Activated naive CD8-positive, alpha-beta T cell treated with anti-CD3 and anti-CD28 coated beads, Interleukin-2, amount 10 ng/mL, durations not matched to agents 7 days and 5 days (primary cell): ENCODE data around the gene PTPRS. TPM values are rescaled to one million over a fixed set of nuclear protein-coding genes. Genes with fewer than 3 reads are reported as not detected.
A peak's percentile ranks its signal among the peaks of the same experiment; 100 is the strongest.
"Not testable (repeated sequence)": the region's sequence is repeated elsewhere in the genome, so short reads cannot be mapped to it uniquely, and the experiment has no call there.

Source experiments
- ATAC-seq: fragments of 150-1000 bp; cut with Tn5 transposase; one replicate; pipeline ENCODE4 v1.10.0; 2021; ENCODE audit warnings: low read depth, moderate library complexity
- POLR2A ChIA-PET: fragments of 350-600 bp; sonication (Branson Sonifier 250); formaldehyde crosslinking; loops from one replicate; lab custom pipeline; 2021; ENCODE audit warnings: antibody characterized with exemption; lab: Charles Lee
- DNase-seq: peaks from one replicate; pipeline ENCODE4 v3.0.0; 2021
- H3K27ac Mint-ChIP-seq: one replicate; pipeline ENCODE4 v1.8.0; 2022; ENCODE audit warnings: mild to moderate bottlenecking, mixed read lengths
- H3K27me3 Mint-ChIP-seq: one replicate; pipeline ENCODE4 v1.8.0; 2022; ENCODE audit warnings: mild to moderate bottlenecking, moderate library complexity, mixed read lengths
- H3K36me3 Mint-ChIP-seq: one replicate; pipeline ENCODE4 v1.8.0; 2021; ENCODE audit warnings: mild to moderate bottlenecking, mixed read lengths
- H3K4me1 Mint-ChIP-seq: one replicate; pipeline ENCODE4 v1.8.0; 2021; ENCODE audit warnings: mixed read lengths
- H3K4me3 Mint-ChIP-seq: one replicate; pipeline ENCODE4 v1.8.0; 2022; ENCODE audit warnings: mild to moderate bottlenecking, moderate library complexity, mixed read lengths
- H3K9me3 Mint-ChIP-seq: one replicate; pipeline ENCODE4 v1.8.0; 2021; ENCODE audit warnings: mixed read lengths
- total RNA-seq, 2 experiments: library from RNA; stranded (reverse); gene quantifications; one replicate each; pipeline ENCODE4 v1.2.3, GENCODE V29; 2021

Gene PTPRS
- total RNA-seq: under 1 TPM; 0.14 to 0.19 TPM

DNA sequence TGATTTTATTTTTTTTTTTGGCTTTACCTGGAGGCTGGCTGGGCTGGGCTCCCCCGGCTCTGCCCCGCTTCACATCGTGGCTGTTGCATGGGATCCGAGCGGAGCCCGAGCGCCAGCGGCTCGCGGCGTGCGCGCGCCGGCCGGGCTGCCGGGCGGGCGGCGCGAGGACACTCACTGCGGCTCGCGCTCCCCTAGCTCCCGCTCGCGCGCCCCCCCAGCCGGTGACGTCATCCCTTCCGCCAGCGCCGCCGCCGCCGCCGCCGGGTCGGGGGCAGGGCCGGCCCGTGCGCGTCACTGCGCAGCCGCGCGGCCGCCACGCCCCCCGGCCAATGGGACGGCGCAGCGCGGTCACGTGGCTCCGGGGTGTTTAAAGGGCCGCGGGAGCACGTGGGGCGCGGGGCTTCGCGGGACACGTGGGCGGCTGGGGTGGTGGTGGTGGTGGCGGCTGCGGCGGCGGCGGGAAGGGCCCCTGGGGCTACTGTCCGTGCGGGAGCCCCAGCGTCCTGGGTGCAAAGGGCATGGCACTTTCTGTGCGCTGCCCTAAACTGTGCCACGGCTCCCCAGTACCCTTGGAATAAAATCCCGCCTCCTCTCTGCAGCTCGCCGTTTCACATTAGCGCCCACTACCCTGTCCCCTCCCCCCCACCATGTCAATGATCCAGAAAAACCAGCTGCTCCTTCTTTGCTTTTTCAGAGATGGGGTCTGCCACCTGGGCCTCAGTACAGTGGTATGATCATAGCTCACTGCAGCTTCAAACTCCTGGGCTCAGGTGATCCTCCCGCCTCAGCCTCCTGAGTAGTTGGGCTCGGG lies at the start of gene PTPRS:
PTPRS (minus strand) TSS at position 176 of the 811 bp plus-strand sequence. CDS start 54,672 bp downstream, outside the sequence.
- no peaks in the 10 kb centered on the region for H3K9me3 Mint-ChIP-seq
- H3K27me3 Mint-ChIP-seq: peaks cover 50% of the 10 kb centered on the region
- ATAC-seq: peak; percentile 53
- H3K36me3 Mint-ChIP-seq: no peaks in the 10 kb centered on the region
- no peak within 1 kb of the TSS for H3K27ac Mint-ChIP-seq
- H3K4me1 Mint-ChIP-seq: peaks cover 12% of the 10 kb centered on the region
- POLR2A ChIA-PET: interaction anchor here (0.6 kb wide), 1 partner anchor 62 kb away, joined by 6 read pairs; no protein-coding TSS in a partner anchor
- peak; percentile 83 for DNase-seq
- peak within 1 kb of the TSS; percentile 61 for H3K4me3 Mint-ChIP-seq

DNA sequence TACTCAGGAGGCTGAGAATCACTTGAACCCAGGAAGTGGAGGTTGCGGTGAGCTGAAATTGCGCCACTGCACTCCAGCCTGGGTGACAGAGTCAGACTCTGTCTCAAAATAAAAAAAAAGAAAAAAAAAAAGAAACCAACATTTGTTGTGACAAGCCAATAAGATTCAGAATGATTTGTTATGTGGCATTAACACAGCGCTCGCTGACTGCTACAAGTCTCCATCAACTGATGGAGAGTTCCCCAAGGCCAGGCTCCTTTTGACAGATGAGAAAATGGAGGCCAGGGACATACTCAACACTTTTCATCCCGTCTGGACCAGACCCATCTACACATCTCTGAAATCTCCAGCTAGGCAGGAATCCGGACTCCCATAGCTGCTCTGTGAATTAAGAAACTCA lies 48.7 kb upstream of the PTPRS start:
- Mint-ChIP-seq H3K27me3 (peaks cover 26% of the 10 kb centered on the region), H3K9me3 (peaks cover 4% of the 10 kb centered on the region), H3K36me3 (no peaks in the 10 kb centered on the region)

DNA sequence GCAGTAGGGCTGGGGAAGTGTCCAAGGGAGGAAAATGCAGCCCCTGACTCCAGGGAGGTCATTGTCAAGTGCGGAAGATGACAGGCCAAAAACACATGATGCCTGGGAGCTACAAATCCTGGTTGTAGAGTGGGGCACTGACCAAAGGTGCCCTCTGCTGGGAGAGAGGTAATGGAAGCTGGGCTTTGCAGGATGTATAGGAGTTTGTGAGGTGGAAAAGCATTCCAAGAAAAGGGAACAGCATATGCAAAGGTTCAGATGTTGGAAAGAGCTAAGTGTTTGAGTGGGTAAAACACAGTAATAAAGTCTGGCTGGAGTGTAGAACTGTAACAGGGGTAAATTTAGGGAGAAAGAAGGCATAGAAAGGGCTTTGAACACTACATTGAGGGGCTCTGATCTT lies 46.9 kb upstream of the PTPRS start:
- Mint-ChIP-seq H3K4me3 (no peak overlapping the region), H3K4me1 (no peaks in the 10 kb centered on the region), H3K27me3 (peaks cover 15% of the 10 kb centered on the region), H3K27ac (no peak overlapping the region), H3K36me3 (peaks cover 2% of the 10 kb centered on the region), H3K9me3 (peaks cover 7% of the 10 kb centered on the region)
- ATAC-seq: no peak
- DNase-seq: no peak
- POLR2A ChIA-PET: no interaction called here

More for the DNA sequence above, 48.7 kb upstream of the PTPRS start:
- Mint-ChIP-seq H3K27ac (no peak overlapping the region), H3K4me1 (no peaks in the 10 kb centered on the region), H3K4me3 (no peak overlapping the region)
- POLR2A ChIA-PET: interaction anchor here (0.7 kb wide), 1 partner anchor 573 kb away, joined by 4 read pairs; no protein-coding TSS in a partner anchor
- no peak for ATAC-seq
- no peak for DNase-seq

DNA sequence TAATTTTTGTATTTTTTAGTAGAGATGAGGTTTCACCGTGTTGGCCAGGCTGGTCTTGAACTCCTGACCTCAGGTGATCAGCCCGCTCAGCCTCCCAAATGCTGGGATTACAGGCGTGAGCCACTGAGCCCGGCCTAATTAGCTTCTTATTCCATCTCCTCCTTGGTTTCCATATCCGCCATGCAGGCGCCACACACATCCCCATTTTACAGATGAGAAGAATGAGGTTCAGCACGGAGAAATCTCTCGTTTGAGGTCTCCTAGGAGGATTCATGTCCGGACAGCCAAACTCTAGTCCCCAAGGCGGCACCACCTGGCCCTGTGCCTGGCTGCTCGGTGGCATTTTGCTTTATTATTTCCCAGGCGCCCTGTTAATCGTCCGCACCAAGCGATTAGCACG lies 46.2 kb upstream of the PTPRS start:
- DNase-seq: no peak
- H3K9me3 Mint-ChIP-seq: peaks cover 8% of the 10 kb centered on the region
- H3K4me3 Mint-ChIP-seq: no peak overlapping the region
- peaks cover 2% of the 10 kb centered on the region for H3K36me3 Mint-ChIP-seq
- peaks cover 15% of the 10 kb centered on the region for H3K27me3 Mint-ChIP-seq
- no peaks in the 10 kb centered on the region for H3K4me1 Mint-ChIP-seq
- ATAC-seq: no peak
- no peak overlapping the region for H3K27ac Mint-ChIP-seq
- POLR2A ChIA-PET: interaction anchor here (0.6 kb wide), 1 partner anchor 161 kb away, joined by 5 read pairs; no protein-coding TSS in a partner anchor

DNA sequence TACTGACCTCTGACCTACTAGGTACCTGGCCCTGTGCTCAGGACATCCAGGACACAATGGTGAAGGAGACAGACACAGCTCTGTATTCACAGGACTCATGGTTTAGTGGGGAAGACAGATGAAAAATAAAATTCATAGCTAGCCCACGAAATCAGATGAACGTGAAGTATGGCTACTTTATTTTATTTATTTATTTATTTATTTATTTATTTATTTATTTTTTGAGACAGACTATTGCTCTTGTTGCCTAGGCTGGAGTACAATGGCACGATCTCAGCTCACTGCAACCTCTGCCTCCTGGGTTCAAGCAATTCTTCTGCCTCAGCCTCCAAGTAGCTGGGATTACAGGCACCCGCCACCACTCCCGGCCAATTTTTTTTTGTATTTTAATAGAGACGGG lies 40.6 kb upstream of the PTPRS start:
- not testable (repeated sequence) for H3K36me3 Mint-ChIP-seq, H3K4me3 Mint-ChIP-seq, DNase-seq, H3K27me3 Mint-ChIP-seq, H3K4me1 Mint-ChIP-seq, ATAC-seq, H3K27ac Mint-ChIP-seq
- POLR2A ChIA-PET: interaction anchor here (0.5 kb wide), 1 partner anchor 278 kb away, joined by 3 read pairs; no protein-coding TSS in a partner anchor
- H3K9me3 Mint-ChIP-seq: peaks cover 11% of the 10 kb centered on the region

DNA sequence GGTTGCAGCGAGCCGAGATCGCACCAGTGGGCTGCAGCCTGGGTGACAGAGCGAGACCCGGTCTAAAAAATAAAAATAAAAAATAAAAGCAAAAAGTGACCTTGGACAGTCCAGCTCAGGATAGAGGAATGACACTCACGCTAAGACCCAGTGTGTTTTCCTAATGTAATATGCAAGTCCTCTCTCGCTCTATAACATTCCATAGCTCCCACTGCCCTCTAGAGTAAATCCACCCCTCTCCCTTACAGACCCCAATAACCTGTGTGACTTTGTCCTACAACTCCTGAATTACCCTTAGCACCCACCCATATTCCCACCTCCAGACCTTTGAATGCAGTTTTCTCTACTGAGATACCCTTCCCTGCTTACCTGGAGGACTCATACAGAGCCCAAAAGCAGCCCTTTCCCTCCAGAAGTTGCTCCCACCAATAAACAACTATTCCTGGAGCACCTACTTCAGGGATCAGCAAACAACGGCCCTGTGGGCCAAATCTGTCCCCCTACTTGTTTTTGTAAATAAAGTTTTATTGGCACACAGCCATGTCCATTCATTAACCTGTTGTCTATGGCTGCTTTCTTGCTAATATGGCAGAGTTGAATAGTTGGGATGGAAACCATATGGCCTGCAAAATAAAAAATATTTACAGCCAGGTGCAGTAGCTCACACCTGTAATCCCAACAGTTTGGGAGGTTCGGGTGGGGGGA lies 39.8 kb upstream of the PTPRS start:
- ATAC-seq: no peak
- POLR2A ChIA-PET: no interaction called here
- Mint-ChIP-seq H3K4me1 (no peaks in the 10 kb centered on the region), H3K27ac (no peak overlapping the region), H3K9me3 (peaks cover 11% of the 10 kb centered on the region), H3K36me3 (peaks cover 2% of the 10 kb centered on the region), H3K4me3 (no peak overlapping the region), H3K27me3 (peaks cover 4% of the 10 kb centered on the region)
- no peak for DNase-seq

DNA sequence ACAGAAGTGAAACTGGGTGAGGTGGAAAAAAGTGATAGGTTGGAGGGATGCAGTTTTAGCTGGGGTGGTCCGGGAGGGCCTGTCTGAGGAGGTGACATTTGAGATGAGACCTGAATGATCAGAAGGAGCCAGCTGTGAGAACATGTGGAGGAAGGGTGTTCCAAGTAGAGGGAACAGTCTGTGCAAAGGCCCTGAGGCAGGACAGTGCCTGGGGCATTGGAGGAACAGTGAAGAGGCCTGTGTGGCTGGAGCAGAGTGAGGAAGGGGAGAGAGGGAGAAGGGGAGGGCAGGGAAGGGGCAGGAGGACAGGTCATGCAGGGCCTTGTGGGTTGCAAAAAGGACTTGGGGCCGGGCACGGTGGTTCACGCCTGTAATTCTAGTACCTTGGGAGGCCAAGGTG lies 36.3 kb upstream of the PTPRS start:
- Mint-ChIP-seq H3K27me3 (peaks cover 2% of the 10 kb centered on the region), H3K9me3 (peaks cover 5% of the 10 kb centered on the region), H3K36me3 (no peaks in the 10 kb centered on the region), H3K4me1 (no peaks in the 10 kb centered on the region), H3K27ac (no peak overlapping the region), H3K4me3 (no peak overlapping the region)
- POLR2A ChIA-PET: no interaction called here
- ATAC-seq (no peak), DNase-seq (no peak)

DNA sequence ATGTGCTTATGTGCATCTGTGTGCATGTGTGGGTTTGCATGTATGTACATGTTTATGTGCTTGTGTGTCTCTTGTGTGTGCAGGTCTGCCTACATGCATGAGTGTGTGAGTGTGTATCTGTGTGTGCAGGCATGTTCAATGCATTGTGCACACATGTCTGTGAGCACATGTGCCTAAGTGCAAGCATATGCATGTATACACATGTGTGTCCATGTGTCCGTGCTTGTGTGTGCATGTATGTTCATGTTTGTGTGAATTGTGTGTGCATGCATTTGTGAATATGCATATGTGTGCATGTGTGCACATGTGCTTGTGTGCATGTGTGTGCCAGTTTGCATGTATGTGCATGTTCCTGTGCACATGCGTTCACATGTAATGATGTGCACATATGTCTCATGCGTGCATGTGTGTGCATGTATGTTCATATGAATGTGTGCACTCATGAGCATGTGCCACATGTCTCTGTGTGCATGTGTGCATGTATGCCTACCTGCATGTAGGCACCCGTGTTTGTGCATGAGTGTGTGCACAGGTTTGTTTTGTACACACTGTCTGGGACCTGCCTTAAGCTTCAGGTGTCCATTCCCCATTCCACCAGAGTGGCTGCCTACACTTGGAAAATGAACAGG lies 32.1 kb upstream of the PTPRS start:
- peaks cover 1% of the 10 kb centered on the region for H3K9me3 Mint-ChIP-seq
- no peak overlapping the region for H3K4me3 Mint-ChIP-seq
- H3K27ac Mint-ChIP-seq: no peak overlapping the region
- H3K4me1 Mint-ChIP-seq: no peaks in the 10 kb centered on the region
- POLR2A ChIA-PET: no interaction called here
- no peaks in the 10 kb centered on the region for H3K27me3 Mint-ChIP-seq
- H3K36me3 Mint-ChIP-seq: no peaks in the 10 kb centered on the region
- ATAC-seq: no peak
- DNase-seq: no peak

DNA sequence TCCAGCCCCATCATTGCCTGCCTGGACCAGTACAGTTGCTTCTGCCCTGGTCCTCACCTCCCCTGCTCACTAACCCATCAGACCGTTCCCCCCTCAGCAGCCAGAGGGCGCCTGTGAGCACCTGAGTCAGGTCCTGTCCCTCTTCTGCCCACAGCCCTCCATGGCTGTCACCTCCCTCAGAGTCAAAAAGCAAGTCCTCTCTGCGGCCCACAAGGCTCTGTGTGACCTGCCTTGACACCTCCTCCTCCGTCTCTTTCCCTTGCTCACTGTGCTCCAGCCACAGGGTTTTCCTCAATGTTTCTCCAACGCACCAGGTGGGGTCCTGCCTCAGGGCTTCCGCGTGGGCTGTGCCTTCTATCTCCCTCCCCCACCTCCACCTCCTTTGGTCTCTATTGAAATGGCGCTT lies 29.4 kb upstream of the PTPRS start:
- H3K4me3 Mint-ChIP-seq: no peak overlapping the region
- no peaks in the 10 kb centered on the region for H3K36me3 Mint-ChIP-seq
- POLR2A ChIA-PET: no interaction called here
- H3K27me3 Mint-ChIP-seq: no peaks in the 10 kb centered on the region
- ATAC-seq (peak; percentile 54), DNase-seq (peak; percentile 71)
- H3K9me3 Mint-ChIP-seq: peaks cover 1% of the 10 kb centered on the region
- H3K4me1 Mint-ChIP-seq: no peaks in the 10 kb centered on the region
- no peak overlapping the region for H3K27ac Mint-ChIP-seq

DNA sequence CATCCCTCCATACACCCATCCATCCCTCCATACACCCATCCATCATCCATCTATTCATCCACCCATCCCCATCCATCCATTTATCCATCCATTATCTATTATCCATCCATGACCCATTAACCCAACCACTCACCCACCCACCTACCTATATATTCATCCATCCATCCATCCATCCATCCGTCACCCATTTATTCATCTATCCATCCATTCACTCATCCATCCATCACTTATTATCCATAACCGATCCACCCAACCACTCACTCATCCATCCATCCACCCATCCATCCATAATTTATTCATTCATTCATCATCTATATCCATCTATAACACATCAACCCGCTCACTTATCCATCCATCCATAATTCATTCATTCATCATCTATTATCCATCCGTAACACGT lies 28.7 kb upstream of the PTPRS start:
- Mint-ChIP-seq H3K4me1 (no peaks in the 10 kb centered on the region), H3K36me3 (no peaks in the 10 kb centered on the region), H3K4me3 (no peak overlapping the region), H3K27me3 (no peaks in the 10 kb centered on the region), H3K27ac (no peak overlapping the region), H3K9me3 (peaks cover 1% of the 10 kb centered on the region)
- POLR2A ChIA-PET: no interaction called here
- DNase-seq (no peak), ATAC-seq (no peak)

DNA sequence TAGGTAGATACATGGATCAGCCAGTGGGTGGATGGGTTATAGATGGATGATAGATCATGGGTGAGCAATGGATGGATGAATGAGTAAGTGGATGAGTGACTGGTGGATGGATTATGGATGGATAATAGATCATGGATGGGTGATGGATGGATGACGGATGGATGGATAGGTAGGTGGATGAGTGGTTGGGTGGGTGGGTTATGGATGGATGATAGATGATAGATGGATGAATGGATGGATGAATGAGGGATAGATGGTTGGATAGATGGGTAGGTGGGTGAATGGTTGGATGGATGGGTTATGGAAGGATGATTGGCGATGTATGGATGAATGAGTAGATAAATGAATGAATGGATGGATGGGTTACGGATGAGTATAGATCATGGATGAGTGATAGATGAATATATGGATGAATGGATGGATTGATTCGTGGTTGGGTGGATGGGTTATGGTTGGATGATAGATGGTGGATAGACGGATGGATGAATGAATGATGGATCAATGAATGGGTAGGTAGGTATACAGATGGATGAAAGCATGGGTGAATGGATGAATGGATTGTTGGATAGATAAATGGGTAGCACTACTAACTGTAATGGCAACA lies 27.0 kb upstream of the PTPRS start:
- peaks cover 1% of the 10 kb centered on the region for H3K9me3 Mint-ChIP-seq
- no peaks in the 10 kb centered on the region for H3K27me3 Mint-ChIP-seq
- no peak overlapping the region for H3K27ac Mint-ChIP-seq
- no peaks in the 10 kb centered on the region for H3K4me1 Mint-ChIP-seq
- POLR2A ChIA-PET: no interaction called here
- no peaks in the 10 kb centered on the region for H3K36me3 Mint-ChIP-seq
- H3K4me3 Mint-ChIP-seq: no peak overlapping the region
- DNase-seq (no peak), ATAC-seq (no peak)

DNA sequence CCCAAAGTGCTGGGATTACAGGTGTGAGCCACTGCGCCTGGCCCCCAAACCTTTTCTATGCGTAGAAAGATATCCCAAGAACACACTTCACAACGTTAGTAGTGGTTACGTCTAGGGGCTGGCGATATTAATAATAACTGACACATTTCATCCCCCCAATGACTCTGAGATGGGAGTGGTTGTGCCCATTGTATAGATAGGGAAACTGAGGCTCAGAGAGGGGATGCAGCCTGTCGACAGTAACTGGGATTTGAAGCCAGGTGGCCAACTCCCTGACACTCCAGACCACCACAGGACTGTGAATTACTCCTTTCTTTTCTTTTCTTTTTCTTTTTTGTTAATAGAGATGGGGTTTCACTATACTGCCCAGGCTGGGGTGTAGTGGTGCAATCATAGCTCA lies 25.3 kb upstream of the PTPRS start:
- Mint-ChIP-seq H3K36me3 (no peaks in the 10 kb centered on the region), H3K9me3 (no peaks in the 10 kb centered on the region), H3K27me3 (no peaks in the 10 kb centered on the region), H3K4me3 (no peak overlapping the region), H3K27ac (no peak overlapping the region), H3K4me1 (no peaks in the 10 kb centered on the region)
- DNase-seq: no peak
- ATAC-seq: no peak
- POLR2A ChIA-PET: no interaction called here

DNA sequence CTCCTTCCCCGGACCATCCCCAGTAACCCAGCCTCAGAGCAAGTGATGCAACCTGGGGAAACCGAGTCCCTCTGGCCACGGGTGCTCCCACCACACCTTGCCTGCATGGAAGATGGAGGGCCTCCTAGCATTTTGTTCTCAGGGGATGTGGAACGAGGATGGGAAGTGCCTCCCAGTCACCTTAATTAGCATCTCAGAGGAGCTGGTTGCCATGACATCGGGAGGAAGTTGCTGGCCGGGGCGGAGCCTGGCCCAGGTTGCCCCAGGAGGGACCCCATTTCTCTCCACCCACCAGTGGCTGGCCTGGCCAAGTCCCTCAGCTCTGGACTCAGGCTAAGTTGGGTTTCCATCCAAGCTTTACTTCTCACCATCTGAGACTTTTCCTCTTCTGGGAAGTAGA lies 24.1 kb upstream of the PTPRS start:
- Mint-ChIP-seq H3K4me3 (no peak overlapping the region), H3K27ac (no peak overlapping the region), H3K27me3 (no peaks in the 10 kb centered on the region), H3K9me3 (no peaks in the 10 kb centered on the region), H3K4me1 (no peaks in the 10 kb centered on the region), H3K36me3 (no peaks in the 10 kb centered on the region)
- POLR2A ChIA-PET: no interaction called here
- ATAC-seq: no peak
- DNase-seq: no peak
